Esophagus (tissue), 2 donors: ENCODE results near the gene ETS1. TPM values are rescaled to one million over a fixed set of nuclear protein-coding genes. Genes with fewer than 3 reads are reported as not detected.

ENCODE experiments used
- H3K27ac ChIP-seq, 2 donors: one replicate each; pipeline ENCODE4 v1.5.1; 2013; ENCODE audit warnings: low read depth in 2 of 2, mild to moderate bottlenecking in 2 of 2, inconsistent platforms in 1 of 2, low read length in 1 of 2, moderate library complexity in 1 of 2
- H3K27me3 ChIP-seq, 2 donors: one replicate each; pipeline ENCODE4 v1.6.1; 2013; ENCODE audit warnings: low read length in 2 of 2, control low read depth in 1 of 2, mild to moderate bottlenecking in 1 of 2; ENCODE audit not compliant: insufficient read depth in 2 of 2, control insufficient read depth in 1 of 2
- H3K36me3 ChIP-seq, 2 donors: one replicate each; pipeline ENCODE4 v1.6.1; 2013; ENCODE audit warnings: low read length in 1 of 2; ENCODE audit not compliant: control insufficient read depth in 2 of 2, insufficient read depth in 2 of 2
- H3K4me1 ChIP-seq, 2 donors: one replicate each; pipeline ENCODE4 v1.6.1; 2013; ENCODE audit warnings: low read length in 1 of 2; ENCODE audit not compliant: control insufficient read depth in 2 of 2, insufficient read depth in 2 of 2
- H3K4me3 ChIP-seq, 2 donors: one replicate each; pipeline ENCODE4 v1.5.1; 2013; ENCODE audit warnings: low read length in 2 of 2, mild to moderate bottlenecking in 2 of 2, low read depth in 1 of 2, moderate library complexity in 1 of 2
- H3K9me3 ChIP-seq, 2 donors: one replicate each; pipeline ENCODE4 v1.6.1; 2013; ENCODE audit warnings: mild to moderate bottlenecking in 2 of 2, low read depth in 1 of 2, low read length in 1 of 2, moderate library complexity in 1 of 2; ENCODE audit not compliant: control insufficient read depth in 2 of 2, insufficient read depth in 1 of 2
- WGBS, 2 donors: extraction: QIAGEN DNeasy Blood & Tissue Kit; methylation state at CpG; one replicate each; pipeline ENCODE4 v1.1.7; 2013; 5-methylcytosine and 5-hydroxymethylcytosine counted together
- polyA plus RNA-seq, 2 donors: library from polyadenylated mRNA; stranded (reverse); fragments of 200-250 nt; gene quantifications; one replicate each; pipeline ENCODE4 v1.2.3, GENCODE V29; 2013
- donor health status: healthy with polysubstance abuse.
- donor health status: Bipolar disorder and iron deficiency.

The ETS1 gene
- polyA plus RNA-seq, 2 donors = 3.0 to 3.9 TPM

GRCh38 chr11:128511712-128512111 lies 75.6 kb downstream of the ETS1 start:
- Histone ChIP-seq H3K4me3 (no peak overlapping the region), H3K9me3 (no peaks in the 10 kb centered on the region), H3K27ac (no peak overlapping the region), H3K27me3 (no peaks in the 10 kb centered on the region), H3K36me3 (no peaks in the 10 kb centered on the region), H3K4me1 (peaks cover 4 to 7% of the 10 kb centered on the region in 2 donors)
- WGBS, 2 donors = 21 to 43% methylated on average over 4 of the region's 4 CpGs

- Histone ChIP-seq H3K27ac (no peak overlapping the region), H3K9me3 (no peaks in the 10 kb centered on the region), H3K36me3 (peaks cover 0 to 2% of the 10 kb centered on the region in 2 donors), H3K27me3 (no peaks in the 10 kb centered on the region), H3K4me1 (peaks cover 10% of the 10 kb centered on the region in 2 donors), H3K4me3 (no peak overlapping the region)
- WGBS, 2 donors = 72 to 73% methylated on average over 2 of the region's 2 CpGs
Observed at GRCh38 chr11:128509621-128510389, 77.6 kb downstream of the ETS1 start.

- Histone ChIP-seq H3K4me1 (peaks cover 10% of the 10 kb centered on the region in 2 donors), H3K36me3 (peaks cover 0 to 2% of the 10 kb centered on the region in 2 donors), H3K27ac (peak overlapping the region in 1 of 2 donors; percentile 15), H3K4me3 (no peak overlapping the region), H3K9me3 (no peaks in the 10 kb centered on the region), H3K27me3 (no peaks in the 10 kb centered on the region)
- 69 to 72% methylated on average over 8 of the region's 8 CpGs for WGBS, 2 donors
Observed at GRCh38 chr11:128508770-128509510, 78.4 kb downstream of the ETS1 start.

GRCh38 chr11:128507936-128508335 lies 79.4 kb downstream of the ETS1 start:
- Histone ChIP-seq H3K9me3 (no peaks in the 10 kb centered on the region), H3K36me3 (peaks cover 0 to 2% of the 10 kb centered on the region in 2 donors), H3K27me3 (no peaks in the 10 kb centered on the region), H3K4me3 (peak overlapping the region in 1 of 2 donors; percentile 11), H3K4me1 (peaks cover 10% of the 10 kb centered on the region in 2 donors), H3K27ac (peak overlapping the region in 1 of 2 donors; percentile 81)
- 45 to 57% methylated on average over 6 of the region's 6 CpGs for WGBS, 2 donors

GRCh38 chr11:128506999-128507611 lies 80.3 kb downstream of the ETS1 start:
- Histone ChIP-seq H3K27me3 (no peaks in the 10 kb centered on the region), H3K9me3 (no peaks in the 10 kb centered on the region), H3K27ac (peak overlapping the region; percentile 81 to 87), H3K4me3 (peak overlapping the region; percentile 7 to 22), H3K4me1 (peaks cover 5 to 8% of the 10 kb centered on the region in 2 donors), H3K36me3 (peaks cover 0 to 2% of the 10 kb centered on the region in 2 donors)
- WGBS, 2 donors = 8 to 10% methylated on average over 12 of the region's 12 CpGs

GRCh38 chr11:128506356-128506755 lies 81.0 kb downstream of the ETS1 start:
- WGBS, 2 donors = 82 to 87% methylated on average over 15 of the region's 15 CpGs
- Histone ChIP-seq H3K27me3 (no peaks in the 10 kb centered on the region), H3K4me3 (no peak overlapping the region), H3K4me1 (peaks cover 5 to 8% of the 10 kb centered on the region in 2 donors), H3K27ac (peak overlapping the region; percentile 81 to 87), H3K36me3 (peaks cover 0 to 2% of the 10 kb centered on the region in 2 donors), H3K9me3 (no peaks in the 10 kb centered on the region)

- WGBS, 2 donors = 85 to 86% methylated on average over 12 of the region's 12 CpGs
- H3K9me3 ChIP-seq = no peaks in the 10 kb centered on the region
- H3K4me1 ChIP-seq = peaks cover 5 to 8% of the 10 kb centered on the region in 2 donors
- H3K4me3 ChIP-seq = no peak overlapping the region
- no peak overlapping the region for H3K27ac ChIP-seq
- no peaks in the 10 kb centered on the region for H3K27me3 ChIP-seq
- peaks cover 0 to 2% of the 10 kb centered on the region in 2 donors for H3K36me3 ChIP-seq
Observed at GRCh38 chr11:128505449-128506065, 81.8 kb downstream of the ETS1 start.

- Histone ChIP-seq H3K36me3 (peaks cover 0 to 2% of the 10 kb centered on the region in 2 donors), H3K4me3 (no peak overlapping the region), H3K27ac (no peak overlapping the region), H3K4me1 (peaks cover 5 to 8% of the 10 kb centered on the region in 2 donors), H3K9me3 (no peaks in the 10 kb centered on the region), H3K27me3 (no peaks in the 10 kb centered on the region)
- WGBS, 2 donors = 83 to 84% methylated on average over 2 of the region's 2 CpGs
Observed at GRCh38 chr11:128504486-128504885, 82.9 kb downstream of the ETS1 start.
